GM19467 (cell line): Measurements from ENCODE around the gene DRC1.
"Not testable (repeated sequence)": the region's sequence is repeated elsewhere in the genome, so short reads cannot be mapped to it uniquely, and the experiment has no call there.

Source experiments
- ATAC-seq: cut with Tn5 transposase; IDR thresholded peaks from one replicate; pipeline ENCODE4 v1.9.1; 2021; ENCODE audit warnings: mild to moderate bottlenecking, moderate library complexity; ENCODE audit not compliant: unreplicated experiment

The DRC1 gene

DNA sequence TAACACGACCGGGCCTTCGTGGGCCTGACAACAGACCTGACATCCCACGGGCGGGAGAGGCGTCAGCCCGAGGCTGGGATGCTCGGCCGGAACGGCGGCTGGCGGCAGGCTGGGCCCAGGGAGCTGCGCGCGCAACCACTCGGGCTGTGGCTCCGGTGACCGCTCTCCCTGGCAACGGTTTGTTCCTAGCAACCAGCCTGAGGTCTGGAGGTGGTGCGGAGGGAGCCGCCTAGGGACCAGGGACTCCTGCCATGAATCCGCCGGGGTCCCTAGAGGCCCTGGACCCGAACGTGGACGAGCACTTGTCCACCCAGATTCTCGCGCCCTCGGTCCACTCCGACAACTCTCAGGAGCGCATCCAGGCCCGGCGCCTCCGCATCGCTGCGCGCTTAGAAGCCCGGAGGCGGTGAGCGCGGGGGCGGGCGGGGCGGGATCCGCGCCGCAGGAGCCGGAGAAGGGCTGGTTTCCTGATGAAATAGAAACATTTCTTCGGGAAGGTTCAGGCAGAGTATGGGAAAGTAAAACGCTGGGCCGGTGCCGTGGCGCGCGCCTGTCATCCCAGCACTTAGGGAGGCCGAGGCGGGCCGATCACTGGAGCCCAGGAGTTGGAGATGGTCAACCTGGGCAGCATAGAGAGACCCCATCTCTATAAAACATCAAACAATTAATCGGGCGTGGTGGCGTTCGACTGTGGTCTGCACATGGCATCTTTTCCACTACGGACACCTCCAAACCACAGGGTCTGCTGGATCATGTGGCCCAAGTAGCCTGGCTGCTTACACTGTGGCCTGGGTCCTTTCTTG, at the start of gene DRC1:
DRC1 (plus strand) TSS at position 182 of the 803 bp plus-strand sequence; CDS start at position 252, 70 bp downstream.
- no peak for ATAC-seq

GRCh38 chr2:26352892-26353291, 48.8 kb upstream of the DRC1 start:
- no peak for ATAC-seq

- ATAC-seq: not testable (repeated sequence)
These were observed 47.3 kb upstream of the DRC1 start for GRCh38 chr2:26354469-26354868.

DNA sequence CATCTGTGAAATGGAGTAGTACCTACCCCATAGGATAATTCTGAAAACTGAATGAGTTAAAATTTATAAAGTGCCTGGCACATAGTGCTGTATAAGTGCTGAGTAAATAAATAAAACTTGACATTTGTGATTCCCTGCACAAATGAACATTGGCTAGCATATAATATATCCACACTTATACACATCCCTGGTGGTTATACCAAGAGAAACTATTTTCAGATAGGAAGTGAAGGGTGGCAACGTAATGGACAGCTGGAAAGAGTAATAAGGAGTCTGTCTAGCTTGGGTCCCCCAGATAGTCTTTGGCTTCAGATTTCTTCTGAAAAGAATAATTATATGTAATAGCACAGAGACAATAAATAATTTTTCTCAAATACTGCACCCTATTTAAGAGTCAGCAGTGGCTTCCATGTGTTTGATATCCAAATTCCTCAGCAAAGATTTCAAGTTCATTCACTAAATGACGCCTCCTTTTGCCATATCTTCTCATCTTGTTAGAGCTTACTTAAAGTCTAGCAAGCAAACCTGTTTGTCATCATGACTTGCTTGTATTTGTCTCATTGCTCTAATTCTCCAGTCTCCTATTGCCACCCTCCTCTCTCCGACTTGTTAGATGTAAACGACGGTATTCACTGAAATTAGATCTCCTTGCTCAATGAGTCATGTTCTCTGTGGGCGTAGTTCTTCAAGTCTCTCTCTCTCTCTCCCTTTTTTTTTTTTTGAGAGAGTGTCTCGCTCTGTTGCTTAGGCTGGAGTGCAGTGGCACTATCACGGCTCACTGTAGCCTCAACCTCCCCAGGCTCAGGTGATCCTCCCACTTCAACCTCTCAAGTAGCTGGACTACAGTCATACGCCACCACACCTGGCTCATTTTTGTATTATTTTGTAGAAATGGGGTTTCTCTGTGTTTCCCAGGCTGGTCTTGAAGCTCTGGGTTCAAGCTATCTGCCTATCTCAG, 46.4 kb upstream of the DRC1 start:
- no peak for ATAC-seq

DNA sequence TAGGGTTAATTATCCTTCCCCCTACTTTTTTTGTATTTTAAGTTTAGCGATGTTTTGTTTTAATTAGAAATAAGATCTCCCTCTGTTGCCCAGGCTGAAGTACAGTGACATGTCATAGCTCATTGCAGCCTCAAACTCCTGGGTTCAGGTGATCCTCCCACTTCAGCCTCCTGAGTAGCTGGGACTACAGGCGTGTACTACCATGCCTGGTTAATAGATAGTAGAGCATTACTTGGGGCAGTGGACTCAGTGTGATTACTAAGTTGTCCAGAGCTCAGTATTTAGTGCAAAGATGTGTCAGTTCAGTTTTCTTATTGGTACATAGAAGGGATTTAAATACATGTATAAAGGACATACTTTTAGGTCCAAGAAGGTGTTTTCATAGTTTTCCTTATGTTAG, 45.6 kb upstream of the DRC1 start:
- no peak for ATAC-seq

DNA sequence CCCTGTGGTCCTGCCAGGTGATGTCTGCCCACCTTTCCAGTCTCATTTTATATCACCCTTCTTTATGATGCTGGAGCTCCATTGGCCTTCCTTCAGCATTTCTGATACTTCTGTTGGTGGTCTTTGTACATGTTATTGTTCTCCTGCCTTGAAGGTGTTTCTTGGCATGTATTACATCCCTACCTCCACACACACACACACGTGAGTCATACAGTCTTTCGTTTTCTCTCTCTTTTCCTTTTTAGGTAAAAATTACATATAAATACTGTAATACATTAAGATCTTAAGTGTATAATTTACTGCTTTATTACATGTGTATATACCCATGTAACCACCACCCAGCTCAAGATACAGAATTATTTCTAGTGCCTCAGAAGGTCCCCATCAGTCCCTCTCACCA, 44.9 kb upstream of the DRC1 start:
- no peak for ATAC-seq

- ATAC-seq: no peak
These were observed 41.7 kb upstream of the DRC1 start for GRCh38 chr2:26359886-26360473.

DNA sequence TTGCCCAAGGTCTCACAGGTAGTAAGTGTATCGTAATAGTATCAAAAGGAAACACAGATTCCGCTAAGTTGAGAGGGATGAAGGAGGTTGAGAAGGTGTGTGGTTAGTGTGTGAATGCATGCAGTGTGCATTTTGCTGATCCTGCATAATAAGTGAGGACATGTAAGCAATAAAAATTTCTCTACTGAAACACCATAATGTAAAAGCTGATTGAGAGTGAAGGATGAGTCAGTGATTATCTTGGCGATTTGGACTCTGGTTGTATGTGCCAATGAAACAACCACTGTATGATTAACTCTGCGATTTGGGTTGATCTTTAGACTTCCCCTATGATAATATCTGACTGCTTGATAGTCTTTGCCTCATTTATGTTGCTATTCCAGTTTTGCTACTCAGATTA, 38.4 kb upstream of the DRC1 start:
- ATAC-seq: no peak

- no peak for ATAC-seq
These were observed 37.8 kb upstream of the DRC1 start for GRCh38 chr2:26363958-26364357.

DNA sequence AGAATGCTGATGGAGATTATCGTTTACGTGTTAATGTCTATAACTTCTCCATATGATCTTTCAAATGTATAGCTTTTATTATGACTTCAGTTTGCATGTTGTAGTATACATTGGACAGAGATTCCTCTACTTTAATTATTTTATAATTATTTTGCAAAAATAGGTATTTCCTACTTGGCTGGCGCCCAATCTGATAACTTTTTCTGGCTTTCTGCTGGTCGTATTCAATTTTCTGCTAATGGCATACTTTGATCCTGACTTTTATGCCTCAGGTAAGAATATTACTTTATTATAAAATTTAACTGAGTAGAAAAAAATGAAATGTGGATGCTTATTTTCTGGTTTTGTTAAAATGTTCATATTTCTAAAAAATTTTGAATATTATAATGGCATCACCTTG, 37.1 kb upstream of the DRC1 start:
- no peak for ATAC-seq

DNA sequence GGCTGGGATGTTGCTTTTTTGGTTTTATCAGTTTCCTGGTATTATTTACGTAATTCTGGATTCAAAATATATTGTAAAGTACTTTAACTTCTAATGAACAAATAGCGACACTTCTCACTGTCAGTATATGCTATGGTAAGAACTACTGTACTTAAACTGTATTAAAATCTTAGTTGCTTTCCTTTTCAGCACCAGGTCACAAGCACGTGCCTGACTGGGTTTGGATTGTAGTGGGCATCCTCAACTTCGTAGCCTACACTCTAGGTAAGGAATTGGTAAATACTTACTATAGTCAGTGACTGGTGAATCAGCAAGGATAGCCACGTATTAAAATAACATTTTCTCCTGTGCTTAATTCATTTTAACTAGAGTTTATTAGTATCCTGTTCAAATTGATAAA, 34.8 kb upstream of the DRC1 start:
- no peak for ATAC-seq

DNA sequence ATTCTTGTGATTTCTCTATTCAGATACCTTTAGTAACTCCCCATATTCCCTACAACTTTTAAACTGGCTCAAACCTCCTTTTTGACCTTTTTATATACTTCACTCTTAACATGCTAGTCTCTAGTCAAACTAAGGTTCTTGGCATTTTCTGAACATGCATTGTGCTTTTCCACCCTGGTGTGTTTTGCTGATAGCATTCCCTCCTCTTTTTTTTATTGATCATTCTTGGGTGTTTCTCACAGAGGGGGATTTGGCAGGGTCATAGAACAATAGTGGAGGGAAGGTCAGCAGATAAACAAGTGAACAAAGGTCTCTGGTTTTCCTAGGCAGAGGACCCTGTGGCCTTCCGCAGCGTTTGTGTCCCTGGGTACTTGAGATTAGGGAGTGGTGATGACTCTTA, 32.1 kb upstream of the DRC1 start:
- not testable (repeated sequence) for ATAC-seq

DNA sequence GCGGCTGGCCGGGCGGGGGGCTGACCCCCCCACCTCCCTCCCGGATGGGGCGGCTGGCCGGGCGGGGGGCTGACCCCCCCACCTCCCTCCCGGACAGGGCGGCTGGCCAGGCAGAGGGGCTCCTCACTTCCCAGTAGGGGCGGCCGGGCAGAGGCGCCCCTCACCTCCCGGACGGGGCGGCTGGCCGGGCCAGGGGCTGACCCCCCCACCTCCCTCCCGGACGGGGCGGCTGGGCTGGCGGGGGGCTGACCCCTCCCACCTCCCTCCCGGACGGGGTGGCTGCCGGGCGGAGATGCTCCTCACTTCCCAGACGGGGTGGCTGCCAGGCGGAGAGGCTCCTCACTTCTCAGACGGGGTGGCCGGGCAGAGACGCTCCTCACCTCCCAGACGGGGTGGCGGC, 30.8 kb upstream of the DRC1 start:
- ATAC-seq: not testable (repeated sequence)

GRCh38 chr2:26376799-26377198, 24.9 kb upstream of the DRC1 start:
- ATAC-seq: no peak

DNA sequence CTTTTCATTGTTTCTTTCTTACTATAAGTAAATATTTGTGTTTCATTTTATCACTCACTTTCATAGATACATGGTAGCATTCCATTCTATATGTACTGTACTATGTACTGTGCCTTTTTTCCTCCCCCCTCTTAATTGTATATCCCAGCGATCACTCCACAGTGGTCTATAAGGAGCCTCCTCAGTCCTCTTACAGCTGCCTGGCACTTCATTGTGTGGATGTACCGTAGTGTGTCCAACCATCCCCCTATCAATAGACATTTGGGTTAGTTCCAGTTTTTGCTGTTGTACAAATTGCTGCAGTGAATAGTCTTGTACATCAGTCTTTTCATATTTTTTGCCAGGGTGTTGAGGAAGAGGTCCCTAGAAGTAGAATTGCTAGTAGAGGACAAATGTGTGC, 21.4 kb upstream of the DRC1 start:
- no peak for ATAC-seq

DNA sequence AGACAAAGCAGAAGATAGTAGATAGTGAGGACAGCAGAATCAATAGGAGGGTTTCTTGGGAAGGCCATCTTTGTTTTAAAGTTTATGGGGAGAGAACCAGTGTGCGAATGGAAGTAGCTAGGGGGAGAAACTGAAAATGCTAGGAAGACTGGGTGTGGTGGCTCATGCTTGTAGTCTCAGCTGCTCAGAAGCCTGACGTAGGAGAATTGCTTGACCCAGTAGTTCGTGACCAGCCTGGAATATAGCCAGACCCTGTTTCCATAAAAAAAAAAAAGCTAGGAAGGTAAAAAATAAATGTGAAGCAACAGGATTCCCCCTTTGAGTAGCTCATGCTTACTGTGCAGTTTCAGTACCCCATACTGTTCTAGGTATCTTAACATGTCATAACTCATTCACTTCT, 19.2 kb upstream of the DRC1 start:
- ATAC-seq: no peak

DNA sequence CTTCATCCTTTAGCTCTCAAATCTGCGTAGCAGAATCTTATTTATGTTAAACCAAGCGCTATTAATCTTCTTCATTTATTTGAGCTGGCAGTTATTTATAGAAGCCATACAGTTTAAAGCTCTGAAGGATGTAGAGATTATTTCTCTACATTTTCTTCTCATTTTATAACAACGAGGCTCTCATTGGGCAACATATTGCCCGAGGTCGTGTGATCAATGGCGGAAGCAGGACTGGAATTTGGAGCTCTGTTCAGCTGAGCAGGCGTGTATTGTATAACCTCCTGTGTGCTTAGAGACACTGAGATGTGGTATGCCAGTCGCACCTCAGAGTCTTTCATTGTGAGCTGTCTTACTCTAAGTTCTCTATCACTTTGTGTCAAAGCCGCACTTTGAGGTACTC, 17.5 kb upstream of the DRC1 start:
- no peak for ATAC-seq

GRCh38 chr2:26384597-26384996, 17.1 kb upstream of the DRC1 start:
- ATAC-seq: no peak

GRCh38 chr2:26387189-26387588, 14.5 kb upstream of the DRC1 start:
- ATAC-seq: no peak

- ATAC-seq: no peak
These were observed 7.0 kb upstream of the DRC1 start for GRCh38 chr2:26394694-26395093.

DNA sequence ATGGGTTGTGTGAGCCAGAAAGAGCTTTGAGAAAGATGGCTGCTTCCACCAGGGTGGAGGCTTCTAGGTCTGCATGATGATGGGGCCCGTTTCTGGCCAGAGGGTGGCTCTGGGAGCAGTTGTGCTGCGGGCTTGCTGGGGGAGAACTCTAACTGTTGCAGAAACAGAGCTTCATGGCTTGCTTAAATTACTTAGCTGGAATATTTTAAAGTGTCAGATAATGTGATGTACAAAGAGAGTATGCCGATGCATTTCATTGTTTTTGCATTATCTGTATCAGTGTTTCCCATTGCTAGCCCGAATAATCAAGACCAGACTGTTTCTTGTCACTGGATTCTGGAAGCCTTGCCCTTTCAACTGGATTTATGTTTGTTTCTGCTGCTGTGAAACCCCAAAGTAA, 6.3 kb upstream of the DRC1 start:
- no peak for ATAC-seq
